HS-27A (cell line): ENCODE measurements around the gene FOXQ1.

Experiments used
- DNase-seq: peaks from one replicate; pipeline ENCODE4 v3.0.0-alpha.2; 2012; ENCODE audit warnings: low read depth, missing footprints

Gene FOXQ1

GRCh38 chr6:1363729-1364572 lies 52.1 kb downstream of the FOXQ1 start:
- DNase-seq: no peak
